ENCODE results near the gene PIP5K1B.

The PIP5K1B gene

DNA sequence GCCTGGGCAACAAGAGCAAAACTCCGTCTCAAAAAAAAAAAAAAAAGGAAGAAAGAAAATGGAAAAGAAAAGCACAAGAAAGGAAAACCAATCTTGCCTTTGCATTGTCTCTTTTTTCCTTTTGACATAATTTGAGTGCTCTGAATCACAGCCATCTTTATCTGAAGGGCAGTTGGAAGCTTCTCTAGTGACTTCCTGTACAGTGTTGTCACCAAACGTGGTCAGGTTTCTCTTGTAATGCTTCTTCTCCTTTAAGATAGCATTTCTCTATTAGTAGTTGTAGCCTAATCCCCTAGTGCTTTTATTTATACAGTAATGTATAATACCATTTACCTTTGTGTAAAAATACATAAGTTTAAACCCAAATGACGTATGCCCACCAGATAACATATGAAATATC lies 290.7 kb downstream of the PIP5K1B start:
- Mint-ChIP-seq H3K9me3 (no peaks in the 10 kb centered on the region), H3K27ac (no peak overlapping the region), H3K27me3 (ENCODE audit: low read depth) (peaks cover 18% of the 10 kb centered on the region), H3K4me3 (no peak overlapping the region), H3K36me3 (ENCODE audit: low read depth) (no peaks in the 10 kb centered on the region), H3K4me1 (peaks cover 24% of the 10 kb centered on the region)
- TF ChIP-seq, protein P1, sequence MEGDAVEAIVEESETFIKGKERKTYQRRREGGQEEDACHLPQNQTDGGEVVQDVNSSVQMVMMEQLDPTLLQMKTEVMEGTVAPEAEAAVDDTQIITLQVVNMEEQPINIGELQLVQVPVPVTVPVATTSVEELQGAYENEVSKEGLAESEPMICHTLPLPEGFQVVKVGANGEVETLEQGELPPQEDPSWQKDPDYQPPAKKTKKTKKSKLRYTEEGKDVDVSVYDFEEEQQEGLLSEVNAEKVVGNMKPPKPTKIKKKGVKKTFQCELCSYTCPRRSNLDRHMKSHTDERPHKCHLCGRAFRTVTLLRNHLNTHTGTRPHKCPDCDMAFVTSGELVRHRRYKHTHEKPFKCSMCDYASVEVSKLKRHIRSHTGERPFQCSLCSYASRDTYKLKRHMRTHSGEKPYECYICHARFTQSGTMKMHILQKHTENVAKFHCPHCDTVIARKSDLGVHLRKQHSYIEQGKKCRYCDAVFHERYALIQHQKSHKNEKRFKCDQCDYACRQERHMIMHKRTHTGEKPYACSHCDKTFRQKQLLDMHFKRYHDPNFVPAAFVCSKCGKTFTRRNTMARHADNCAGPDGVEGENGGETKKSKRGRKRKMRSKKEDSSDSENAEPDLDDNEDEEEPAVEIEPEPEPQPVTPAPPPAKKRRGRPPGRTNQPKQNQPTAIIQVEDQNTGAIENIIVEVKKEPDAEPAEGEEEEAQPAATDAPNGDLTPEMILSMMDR (IDR thresholded peaks at IDR 0.05; ENCODE audit: unreplicated experiment in 3 of 3) = no peak

DNA sequence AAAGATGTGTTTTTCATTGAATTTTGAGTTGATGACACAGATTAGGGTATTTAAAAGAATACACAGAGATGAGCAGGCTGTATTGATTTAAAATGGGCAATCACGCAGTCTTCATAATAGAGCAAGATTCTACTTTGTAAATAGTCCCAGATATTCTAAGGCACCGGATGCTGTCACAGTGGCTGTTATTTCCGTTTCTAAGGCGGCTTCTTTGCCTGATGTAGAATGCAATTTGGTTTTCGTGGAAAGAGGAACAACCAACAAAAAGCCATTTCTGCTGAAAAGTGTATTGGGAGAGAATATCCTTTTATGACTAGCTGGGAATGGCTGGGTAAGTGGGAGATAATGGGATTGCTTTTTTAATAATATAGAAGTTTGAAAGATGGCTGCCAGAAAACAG lies 291.4 kb downstream of the PIP5K1B start:
- TF ChIP-seq, protein P1 (IDR thresholded peaks at IDR 0.05; ENCODE audit: unreplicated experiment in 3 of 3) = no peak
- no peak overlapping the region for H3K27ac Mint-ChIP-seq
- no peaks in the 10 kb centered on the region for H3K9me3 Mint-ChIP-seq
- no peaks in the 10 kb centered on the region for H3K36me3 Mint-ChIP-seq (ENCODE audit: low read depth)
- no peak overlapping the region for H3K4me3 Mint-ChIP-seq
- H3K4me1 Mint-ChIP-seq = peaks cover 24% of the 10 kb centered on the region
- H3K27me3 Mint-ChIP-seq (ENCODE audit: low read depth) = peaks cover 18% of the 10 kb centered on the region

DNA sequence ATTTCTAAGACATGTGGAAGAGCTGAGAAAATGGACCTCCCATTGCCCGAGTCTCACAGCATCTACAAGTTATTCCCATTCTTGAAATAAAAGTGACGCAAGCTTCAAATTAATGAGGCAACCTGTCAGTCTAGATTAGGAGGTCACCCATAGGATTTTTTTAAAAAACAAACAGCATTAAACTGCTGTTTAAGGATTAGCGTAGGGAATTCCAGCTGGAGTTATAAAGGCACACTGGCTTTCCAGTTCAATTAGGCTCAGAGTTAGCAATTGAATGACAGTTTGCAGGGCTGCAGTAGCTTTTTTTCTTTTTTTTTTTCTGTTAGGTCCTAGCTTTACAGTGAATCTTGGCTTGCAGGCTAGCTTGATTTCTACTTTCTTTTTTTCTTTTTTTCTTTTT lies 292.6 kb downstream of the PIP5K1B start:
- Mint-ChIP-seq H3K27ac (peak overlapping the region in 1 of 3 experiments; percentile 24), H3K27me3 (ENCODE audit: low read depth) (peaks cover 23% of the 10 kb centered on the region), H3K36me3 (ENCODE audit: low read depth) (no peaks in the 10 kb centered on the region), H3K9me3 (no peaks in the 10 kb centered on the region), H3K4me1 (peaks cover 24% of the 10 kb centered on the region), H3K4me3 (no peak overlapping the region)
- TF ChIP-seq, protein P1 (IDR thresholded peaks at IDR 0.05; ENCODE audit: unreplicated experiment in 3 of 3) = no peak

DNA sequence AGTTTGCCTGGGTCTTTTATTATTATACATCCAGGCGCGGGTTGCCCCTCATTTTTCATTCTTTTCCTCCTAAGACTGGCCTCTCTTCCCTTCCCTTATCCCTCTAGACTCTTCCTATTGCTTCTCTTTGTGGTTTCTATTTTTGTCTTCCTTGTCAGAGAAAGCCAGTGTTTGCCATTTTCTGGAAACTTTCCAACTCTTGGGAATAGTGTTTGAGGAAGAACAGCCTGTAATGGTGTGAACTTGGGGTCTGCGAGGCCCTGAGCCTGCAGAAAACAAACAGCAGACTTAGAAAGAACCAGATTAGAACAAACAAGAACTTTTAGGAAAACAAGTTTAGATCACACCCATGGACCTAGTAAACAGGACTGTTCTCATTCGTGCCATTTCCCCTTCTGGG lies 293.3 kb downstream of the PIP5K1B start:
- TF ChIP-seq, protein P1 (IDR thresholded peaks at IDR 0.05; ENCODE audit: unreplicated experiment in 3 of 3) = no peak
- no peak overlapping the region for H3K4me3 Mint-ChIP-seq
- no peaks in the 10 kb centered on the region for H3K9me3 Mint-ChIP-seq
- peak overlapping the region in 2 of 3 experiments; percentile 86 to 87 for H3K27ac Mint-ChIP-seq
- H3K27me3 Mint-ChIP-seq (ENCODE audit: low read depth) = peaks cover 23% of the 10 kb centered on the region
- no peaks in the 10 kb centered on the region for H3K36me3 Mint-ChIP-seq (ENCODE audit: low read depth)
- H3K4me1 Mint-ChIP-seq = peaks cover 24% of the 10 kb centered on the region

DNA sequence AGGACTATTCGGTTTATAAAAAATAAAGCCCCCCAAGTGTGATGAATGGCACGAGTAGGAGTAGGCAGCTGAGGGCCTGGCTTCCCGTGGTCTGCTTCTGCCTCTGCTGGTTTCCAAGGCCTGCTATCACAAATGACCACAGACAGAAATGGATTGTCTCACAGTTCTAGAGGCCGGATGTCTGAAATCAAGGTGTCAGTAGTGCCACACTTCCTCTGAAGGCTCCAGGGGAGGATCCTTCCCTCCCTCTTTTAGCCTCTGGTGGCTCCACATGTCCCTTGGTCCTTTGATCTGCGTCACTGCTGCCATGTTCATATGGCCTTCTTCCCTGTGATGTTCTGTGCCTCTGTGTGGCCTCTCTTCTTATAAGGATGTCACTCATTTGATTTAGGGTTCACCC lies 293.8 kb downstream of the PIP5K1B start:
- TF ChIP-seq, protein P1 (IDR thresholded peaks at IDR 0.05; ENCODE audit: unreplicated experiment in 3 of 3) = no peak
- Mint-ChIP-seq H3K27ac (peak overlapping the region in 1 of 3 experiments; percentile 87), H3K36me3 (ENCODE audit: low read depth) (no peaks in the 10 kb centered on the region), H3K4me1 (peaks cover 24% of the 10 kb centered on the region), H3K27me3 (ENCODE audit: low read depth) (peaks cover 23% of the 10 kb centered on the region), H3K9me3 (no peaks in the 10 kb centered on the region), H3K4me3 (no peak overlapping the region)

DNA sequence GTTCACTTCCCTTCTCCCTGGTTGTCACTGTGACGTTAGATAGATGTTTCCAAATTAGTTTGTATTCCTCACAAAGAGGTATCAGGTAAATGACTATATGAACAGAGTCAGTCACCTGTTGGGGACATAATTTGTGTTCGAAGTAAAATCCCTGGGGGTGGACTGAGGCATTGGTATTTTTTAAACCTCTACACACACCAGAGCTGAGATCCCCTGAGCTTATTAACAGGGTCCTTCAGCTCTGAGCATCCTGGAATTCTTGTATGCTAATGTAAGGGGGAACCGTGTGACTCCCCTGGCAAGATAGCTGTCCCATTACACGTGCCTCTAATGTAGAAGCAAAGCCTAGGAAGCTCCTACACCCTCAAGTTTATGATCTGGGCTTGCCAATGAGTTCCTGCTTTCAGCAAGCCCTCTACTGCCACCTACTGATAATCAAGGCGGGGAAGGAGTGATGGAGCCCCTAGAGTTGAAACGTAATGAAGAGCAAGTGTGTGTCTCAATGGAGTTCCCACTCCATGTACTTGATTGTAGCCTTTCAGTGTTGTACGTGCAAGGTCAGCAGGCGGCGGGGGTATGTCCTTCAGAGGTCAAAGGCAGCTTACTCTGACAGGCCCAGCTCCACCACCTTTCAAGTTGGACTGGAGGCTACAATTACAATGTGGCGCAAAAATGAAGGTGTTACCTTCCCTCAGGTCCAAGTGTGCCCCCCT lies 294.5 kb downstream of the PIP5K1B start:
- TF ChIP-seq, protein P1 (IDR thresholded peaks at IDR 0.05; ENCODE audit: unreplicated experiment in 3 of 3) = peak; percentile 78 to 80 (median 79)
- H3K9me3 Mint-ChIP-seq = no peaks in the 10 kb centered on the region
- no peaks in the 10 kb centered on the region for H3K36me3 Mint-ChIP-seq (ENCODE audit: low read depth)
- peaks cover 24% of the 10 kb centered on the region for H3K4me1 Mint-ChIP-seq
- peaks cover 23% of the 10 kb centered on the region for H3K27me3 Mint-ChIP-seq (ENCODE audit: low read depth)
- peak overlapping the region in 2 of 3 experiments; percentile 72 to 87 for H3K27ac Mint-ChIP-seq
- H3K4me3 Mint-ChIP-seq = no peak overlapping the region
